ENCODE data around the gene FGGY.

Gene FGGY

GRCh38 chr1:59427155-59427554 lies 130.3 kb downstream of the FGGY start:
- Histone ChIP-seq H3K36me3 (ENCODE audit: insufficient read depth, low read length) (no peaks in the 10 kb centered on the region), H3K27me3 (ENCODE audit: insufficient read depth, low read length, poor library complexity) (no peaks in the 10 kb centered on the region), H4K20me1 (ENCODE audit: insufficient read depth, low read length) (no peaks in the 10 kb centered on the region), H3K9me3 (ENCODE audit: insufficient read depth, low read length, severe bottlenecking) (no peaks in the 10 kb centered on the region), H3K4me1 (ENCODE audit: insufficient read depth, low read length) (0 out of 2 replicates have a peak, but pooled peaks cover 10% of the 10 kb centered on the region), H3K79me2 (ENCODE audit: insufficient read depth, low read length) (no peaks in the 10 kb centered on the region), H3K9ac (ENCODE audit: low read depth, low read length) (no peak overlapping the region), H2AFZ (ENCODE audit: low read depth, low read length) (no peak overlapping the region), H3K4me2 (ENCODE audit: insufficient read depth, low read length) (no peak overlapping the region), H3K4me3 (ENCODE audit: low read depth in 1 of 2, low read length in 2 of 2) (no peak overlapping the region), H3K27ac (ENCODE audit: low read length) (no peak overlapping the region; the same call in 1 of the 2 replicates)
- ATAC-seq (ENCODE audit: insufficient read depth, low read depth), result peak; percentile 62
- DNase-seq, result peak; percentile 42
- no peak for TF ChIP-seq CTCF (IDR thresholded peaks at IDR 0.05; ENCODE audit: borderline replicate concordance, extremely low read depth, low read length, poor library complexity, severe bottlenecking)
- no peak for TF ChIP-seq EZH2 (IDR thresholded peaks at IDR 0.05; ENCODE audit: borderline replicate concordance, low read depth, low read length, severe bottlenecking)

- Histone ChIP-seq H3K79me2 (ENCODE audit: insufficient read depth, low read length) (no peaks in the 10 kb centered on the region), H3K4me1 (ENCODE audit: insufficient read depth, low read length) (0 out of 2 replicates have a peak, but pooled peaks cover 10% of the 10 kb centered on the region), H3K36me3 (ENCODE audit: insufficient read depth, low read length) (no peaks in the 10 kb centered on the region), H3K9me3 (ENCODE audit: insufficient read depth, low read length, severe bottlenecking) (no peaks in the 10 kb centered on the region), H3K4me2 (ENCODE audit: insufficient read depth, low read length) (no peak overlapping the region), H3K27me3 (ENCODE audit: insufficient read depth, low read length, poor library complexity) (no peaks in the 10 kb centered on the region), H4K20me1 (ENCODE audit: insufficient read depth, low read length) (no peaks in the 10 kb centered on the region), H3K9ac (ENCODE audit: low read depth, low read length) (no peak overlapping the region), H3K27ac (ENCODE audit: low read length) (no peak overlapping the region), H3K4me3 (ENCODE audit: low read depth in 1 of 2, low read length in 2 of 2) (no peak overlapping the region), H2AFZ (ENCODE audit: low read depth, low read length) (no peak overlapping the region)
- DNase-seq, result no peak
- no peak for ATAC-seq (ENCODE audit: insufficient read depth, low read depth)
- TF ChIP-seq EZH2 (IDR thresholded peaks at IDR 0.05; ENCODE audit: borderline replicate concordance, low read depth, low read length, severe bottlenecking) (no peak), CTCF (IDR thresholded peaks at IDR 0.05; ENCODE audit: borderline replicate concordance, extremely low read depth, low read length, poor library complexity, severe bottlenecking) (no peak)
These were observed 130.9 kb downstream of the FGGY start for GRCh38 chr1:59427784-59428183.

GRCh38 chr1:59428828-59429227 lies 131.9 kb downstream of the FGGY start:
- Histone ChIP-seq H4K20me1 (ENCODE audit: insufficient read depth, low read length) (no peaks in the 10 kb centered on the region), H2AFZ (ENCODE audit: low read depth, low read length) (no peak overlapping the region), H3K27me3 (ENCODE audit: insufficient read depth, low read length, poor library complexity) (no peaks in the 10 kb centered on the region), H3K4me2 (ENCODE audit: insufficient read depth, low read length) (no peak overlapping the region), H3K27ac (ENCODE audit: low read length) (no peak overlapping the region), H3K36me3 (ENCODE audit: insufficient read depth, low read length) (no peaks in the 10 kb centered on the region), H3K79me2 (ENCODE audit: insufficient read depth, low read length) (no peaks in the 10 kb centered on the region), H3K4me1 (ENCODE audit: insufficient read depth, low read length) (0 out of 2 replicates have a peak, but pooled peaks cover 10% of the 10 kb centered on the region), H3K9ac (ENCODE audit: low read depth, low read length) (no peak overlapping the region), H3K4me3 (ENCODE audit: low read depth in 1 of 2, low read length in 2 of 2) (no peak overlapping the region), H3K9me3 (ENCODE audit: insufficient read depth, low read length, severe bottlenecking) (no peaks in the 10 kb centered on the region)
- no peak for DNase-seq
- TF ChIP-seq EZH2 (IDR thresholded peaks at IDR 0.05; ENCODE audit: borderline replicate concordance, low read depth, low read length, severe bottlenecking), result no peak
- TF ChIP-seq CTCF (IDR thresholded peaks at IDR 0.05; ENCODE audit: borderline replicate concordance, extremely low read depth, low read length, poor library complexity, severe bottlenecking), result no peak
- ATAC-seq (ENCODE audit: insufficient read depth, low read depth), result no peak

GRCh38 chr1:59429656-59430055 lies 132.8 kb downstream of the FGGY start:
- no peak for TF ChIP-seq CTCF (IDR thresholded peaks at IDR 0.05; ENCODE audit: borderline replicate concordance, extremely low read depth, low read length, poor library complexity, severe bottlenecking)
- no peak for TF ChIP-seq EZH2 (IDR thresholded peaks at IDR 0.05; ENCODE audit: borderline replicate concordance, low read depth, low read length, severe bottlenecking)
- Histone ChIP-seq H4K20me1 (ENCODE audit: insufficient read depth, low read length) (no peaks in the 10 kb centered on the region), H3K9me3 (ENCODE audit: insufficient read depth, low read length, severe bottlenecking) (no peaks in the 10 kb centered on the region), H3K36me3 (ENCODE audit: insufficient read depth, low read length) (no peaks in the 10 kb centered on the region), H3K27me3 (ENCODE audit: insufficient read depth, low read length, poor library complexity) (no peaks in the 10 kb centered on the region), H3K4me3 (ENCODE audit: low read depth in 1 of 2, low read length in 2 of 2) (no peak overlapping the region), H3K9ac (ENCODE audit: low read depth, low read length) (no peak overlapping the region), H3K4me1 (ENCODE audit: insufficient read depth, low read length) (0 out of 2 replicates have a peak, but pooled peaks cover 10% of the 10 kb centered on the region), H3K79me2 (ENCODE audit: insufficient read depth, low read length) (no peaks in the 10 kb centered on the region), H3K27ac (ENCODE audit: low read length) (no peak overlapping the region), H3K4me2 (ENCODE audit: insufficient read depth, low read length) (no peak overlapping the region), H2AFZ (ENCODE audit: low read depth, low read length) (no peak overlapping the region)
- no peak for DNase-seq
- no peak for ATAC-seq (ENCODE audit: insufficient read depth, low read depth)

Data from DND-41 (cell line).